ENCODE results near the gene AUTS2.

DNA sequence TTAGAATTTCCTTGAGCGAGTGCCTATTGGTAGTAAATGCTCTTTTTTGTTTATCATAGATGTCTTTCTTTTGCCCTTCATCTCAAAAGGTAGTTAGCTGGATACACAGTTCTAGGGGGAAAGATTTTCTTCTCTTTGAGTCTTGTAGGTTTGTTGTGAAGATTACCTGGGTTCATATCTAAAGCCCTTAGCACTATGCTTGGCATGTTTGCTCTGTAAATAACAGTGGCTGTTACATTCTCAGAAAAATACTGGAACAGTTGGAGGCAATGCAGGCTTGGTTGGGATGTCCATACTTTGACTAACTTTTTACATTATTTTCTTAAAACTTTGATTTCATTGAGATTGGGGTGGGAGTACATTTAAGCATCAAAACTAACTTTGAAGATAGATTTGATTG is 144.0 kb downstream of the AUTS2 start:
- TF ChIP-seq CTCF (IDR thresholded peaks at IDR 0.05) (no peak), POLR2A (IDR thresholded peaks at IDR 0.05) (no peak)
